Measurements from ENCODE around the gene IQCN.

GRCh38 chr19:18313398-18313797, 39.1 kb upstream of the IQCN start:
- TF ChIP-seq CTCF (IDR thresholded peaks at IDR 0.05; ENCODE audit: low read depth, low read length, poor library complexity, severe bottlenecking): no peak
- no peak for TF ChIP-seq EZH2phosphoT487 (IDR thresholded peaks at IDR 0.05; ENCODE audit: borderline replicate concordance, low read length)
